Stomach (tissue), 9 donors: ENCODE measurements around the gene EMD. TPM values are rescaled to one million over a fixed set of nuclear protein-coding genes. Genes with fewer than 3 reads are reported as not detected.

ENCODE experiments used
- DNase-seq, 2 donors: peaks; one replicate each; pipeline versions ENCODE4 v3.0.0 to v3.0.0-alpha.2; 2013 to 2019
- H3K27ac ChIP-seq, 5 donors: fragments of 200-600 bp in 4 of 5; sonication (generic) in 4 of 5; one replicate each; pipeline ENCODE4 v1.5.1; 2013 to 2019; ENCODE audit warnings: mild to moderate bottlenecking in 1 of 5, moderate library complexity in 1 of 5
- H3K27me3 ChIP-seq, 3 donors: fragments of 200-600 bp; sonication (generic); one replicate each; pipeline ENCODE4 v1.5.1; 2017 to 2019; ENCODE audit warnings: mixed run types in 1 of 3
- H3K36me3 ChIP-seq, 4 donors: fragments of 200-600 bp; sonication (generic); 1 replicate in 3 of 4; 2 replicates in 1 of 4; pipeline ENCODE4 v1.5.1; 2016 to 2019
- H3K4me1 ChIP-seq, 4 donors: fragments of 200-600 bp; sonication (generic); one replicate each; pipeline ENCODE4 v1.5.1; 2016 to 2019
- H3K4me3 ChIP-seq, 4 donors: fragments of 200-600 bp; sonication (generic) in 3 of 4; one replicate each; pipeline ENCODE4 v1.5.1; 2016 to 2019; ENCODE audit warnings: mild to moderate bottlenecking in 1 of 4
- H3K9me3 ChIP-seq, 4 donors: fragments of 200-600 bp; sonication (generic); one replicate each; pipeline ENCODE4 v1.5.1; 2016 to 2019
- CTCF ChIP-seq, 7 experiments: fragments of 450-650 bp in 4 of 7; fragments of 200-600 bp in 3 of 7; sonication (generic) in 3 of 7; IDR thresholded peaks; one replicate each; pipeline ENCODE4 v1.5.1; 2016 to 2019; ENCODE audit warnings: antibody characterized with exemption in 7 of 7, control low read depth in 2 of 7, mild to moderate bottlenecking in 1 of 7
- EP300 ChIP-seq: sonication (generic); formaldehyde crosslinking; IDR thresholded peaks from one replicate; pipeline ENCODE4 v1.6.1; 2017; ENCODE audit warnings: antibody characterized with exemption
- POLR2A ChIP-seq, 4 donors: fragments of 450-650 bp; IDR thresholded peaks; one replicate each; pipeline ENCODE4 v1.6.1; 2016; ENCODE audit warnings: antibody characterized with exemption in 4 of 4, control low read depth in 2 of 4, mild to moderate bottlenecking in 1 of 4, moderate library complexity in 1 of 4
- POLR2AphosphoS5 ChIP-seq, 3 donors: sonication (generic); formaldehyde crosslinking; IDR thresholded peaks; one replicate each; pipeline ENCODE4 v1.6.1; 2016; ENCODE audit warnings: antibody characterized with exemption in 3 of 3
- WGBS, 5 donors: extraction: QIAGEN DNeasy Blood & Tissue Kit in 3 of 5; methylation state at CpG; one replicate each; pipeline versions ENCODE4 v1.1.5 to v1.1.7; 2013 to 2018; 5-methylcytosine and 5-hydroxymethylcytosine counted together
- intact Hi-C: fragments of 100-400 bp; cut with DNase I; formaldehyde crosslinking; loops from one replicate; pipeline ENCODE4 v1.15.1; 2023; ENCODE audit warnings: low total_unique reads
- polyA plus RNA-seq, 3 donors: library from polyadenylated mRNA; stranded (reverse); fragments of 200-250 nt; gene quantifications; one replicate each; pipeline ENCODE4 v1.2.3, GENCODE V29; 2013
- total RNA-seq, 5 donors: library from RNA; depleted of rRNA; stranded (reverse); fragments of >200 nt; gene quantifications; one replicate each; pipeline versions ENCODE4 v1.1.0 to v1.2.3, GENCODE V29; 2014 to 2016
- donor health status: healthy with polysubstance abuse.
- donor health status: Bipolar disorder and iron deficiency.
- donor health status: healthy.

EMD gene
- total and polyA plus RNA-seq, 8 donors: 24.2 to 135 (median 55.7) TPM

- Histone ChIP-seq H3K4me1 (peaks cover 0 to 35% (median 12%) of the 10 kb centered on the region in 4 donors), H3K9me3 (no peaks in the 10 kb centered on the region), H3K27ac (peak overlapping the region in 2 of 5 donors; percentile 96 to 98), H3K36me3 (peaks cover 0 to 5% (median 4%) of the 10 kb centered on the region in 4 donors), H3K27me3 (peaks cover 0 to 9% (median 0%) of the 10 kb centered on the region in 3 donors), H3K4me3 (no peak overlapping the region)
- WGBS, 5 donors: 55 to 67% (median 59%) methylated on average over 5 to 8 of the region's 8 CpGs; no CpG with 5 or more reads in 1 of the 5 donors
- intact Hi-C loops: no loop called here
- TF ChIP-seq CTCF (IDR thresholded peaks at IDR 0.05) (no peak), POLR2AphosphoS5 (IDR thresholded peaks at IDR 0.05) (no peak), POLR2A (IDR thresholded peaks at IDR 0.05) (no peak)
- no peak for DNase-seq
Measured at GRCh38 chrX:154413142-154413541, 34.0 kb downstream of the EMD start.

- H3K27ac ChIP-seq: no peak overlapping the region
- DNase-seq: no peak
- peaks cover 0 to 11% (median 9%) of the 10 kb centered on the region in 4 donors for H3K4me1 ChIP-seq
- no peaks in the 10 kb centered on the region for H3K9me3 ChIP-seq
- TF ChIP-seq CTCF (IDR thresholded peaks at IDR 0.05): no peak
- no peak for TF ChIP-seq POLR2AphosphoS5 (IDR thresholded peaks at IDR 0.05)
- TF ChIP-seq EP300: no peak
- TF ChIP-seq POLR2A (IDR thresholded peaks at IDR 0.05): no peak
- no peak overlapping the region for H3K4me3 ChIP-seq
- intact Hi-C loops: no loop called here
- peaks cover 0 to 9% (median 0%) of the 10 kb centered on the region in 3 donors for H3K27me3 ChIP-seq
- H3K36me3 ChIP-seq: peaks cover 0 to 17% (median 15%) of the 10 kb centered on the region in 4 donors
- 65 to 87% (median 79%) methylated on average over 5 to 7 of the region's 7 CpGs for WGBS, 5 donors
Measured at GRCh38 chrX:154417157-154417556, 38.1 kb downstream of the EMD start.

- Histone ChIP-seq H3K4me1 (no peaks in the 10 kb centered on the region), H3K36me3 (peaks cover 0 to 17% (median 12%) of the 10 kb centered on the region in 4 donors), H3K27me3 (no peaks in the 10 kb centered on the region), H3K4me3 (no peak overlapping the region), H3K27ac (no peak overlapping the region), H3K9me3 (no peaks in the 10 kb centered on the region)
- no peak for TF ChIP-seq POLR2A (IDR thresholded peaks at IDR 0.05)
- TF ChIP-seq EP300: no peak
- no peak for TF ChIP-seq POLR2AphosphoS5 (IDR thresholded peaks at IDR 0.05)
- no peak for TF ChIP-seq CTCF (IDR thresholded peaks at IDR 0.05)
- intact Hi-C loops: no loop called here
- WGBS, 5 donors: 81 to 89% (median 88%) methylated on average over 8 of the region's 8 CpGs
- DNase-seq: no peak
Measured at GRCh38 chrX:154419189-154419588, 40.1 kb downstream of the EMD start.

- H3K4me1 ChIP-seq: no peaks in the 10 kb centered on the region
- intact Hi-C loops: no loop called here
- H3K4me3 ChIP-seq: no peak overlapping the region
- H3K36me3 ChIP-seq: peaks cover 0 to 17% (median 12%) of the 10 kb centered on the region in 4 donors
- 70 to 76% (median 75%) methylated on average over 18 to 19 of the region's 19 CpGs; no CpG with 5 or more reads in 1 of the 5 donors for WGBS, 5 donors
- H3K27ac ChIP-seq: no peak overlapping the region
- H3K27me3 ChIP-seq: no peaks in the 10 kb centered on the region
- no peak for DNase-seq
- no peaks in the 10 kb centered on the region for H3K9me3 ChIP-seq
- TF ChIP-seq POLR2A (IDR thresholded peaks at IDR 0.05): no peak
- no peak for TF ChIP-seq EP300
- TF ChIP-seq CTCF (IDR thresholded peaks at IDR 0.05): no peak
- no peak for TF ChIP-seq POLR2AphosphoS5 (IDR thresholded peaks at IDR 0.05)
Measured at GRCh38 chrX:154419688-154420401, 40.8 kb downstream of the EMD start.
